Mesothelial cell of epicardium (in vitro differentiated cells): ENCODE data around the gene RAB29. TPM values are rescaled to one million over a fixed set of nuclear protein-coding genes. Genes with fewer than 3 reads are reported as not detected.

Experiments used
- DNase-seq, 2 experiments: peaks; one replicate each; pipeline ENCODE4 v3.0.0; 2021; ENCODE audit warnings: low spot score in 2 of 2; ENCODE audit not compliant: unreplicated experiment in 2 of 2
- H3K27ac Mint-ChIP-seq: 2 replicates; pipeline ENCODE4 v1.8.0; 2021; ENCODE audit warnings: mixed read lengths
- H3K27me3 Mint-ChIP-seq: 2 replicates; pipeline ENCODE4 v1.8.0; 2021; ENCODE audit warnings: low read depth, mixed read lengths
- H3K36me3 Mint-ChIP-seq: 2 replicates; pipeline ENCODE4 v1.8.0; 2021; ENCODE audit warnings: mixed read lengths
- H3K4me1 Mint-ChIP-seq: 2 replicates; pipeline ENCODE4 v1.8.0; 2021; ENCODE audit warnings: mixed read lengths
- H3K4me3 Mint-ChIP-seq: 2 replicates; pipeline ENCODE4 v1.8.0; 2021; ENCODE audit warnings: mild to moderate bottlenecking, moderate library complexity, mixed read lengths
- H3K9me3 Mint-ChIP-seq: 2 replicates; pipeline ENCODE4 v1.8.0; 2021; ENCODE audit warnings: mixed read lengths
- total RNA-seq: library from RNA; stranded (reverse); gene quantifications from 3 replicates; pipeline ENCODE4 v1.2.1, GENCODE V29; 2021
- TF ChIP-seq, protein P1 (sequence below): fragments of 200-600 bp; sonication (generic); IDR thresholded peaks from one replicate; pipeline ENCODE4 v1.5.0; 2021; ENCODE audit warnings: antibody characterized with exemption; ENCODE audit not compliant: unreplicated experiment

RAB29 gene
- total RNA-seq, 1 donor from 2014 or later: 8.7 TPM

DNA sequence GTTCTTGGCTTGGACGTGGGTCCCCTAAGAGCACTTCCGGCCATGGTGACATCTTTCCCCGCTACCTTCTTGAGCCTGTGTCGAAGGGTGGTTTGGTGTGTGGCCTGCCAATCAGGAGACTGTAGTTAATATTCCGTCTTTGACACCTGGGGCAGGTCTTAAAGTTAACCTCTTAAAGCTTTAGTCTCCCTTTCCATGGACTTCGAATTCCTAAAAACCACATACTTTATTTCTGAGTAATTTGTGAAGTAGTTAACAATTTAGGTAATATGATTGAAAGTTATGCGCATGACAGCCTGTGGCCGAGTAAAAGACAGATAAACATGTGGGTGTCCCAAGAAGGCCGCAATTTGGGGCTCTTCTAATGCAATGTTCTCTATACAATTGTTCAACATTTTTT is 10.2 kb upstream of the RAB29 start:
- Mint-ChIP-seq H3K4me3 (no peak overlapping the region), H3K4me1 (no peaks in the 10 kb centered on the region), H3K27me3 (no peaks in the 10 kb centered on the region), H3K9me3 (no peaks in the 10 kb centered on the region), H3K36me3 (peaks cover 4% of the 10 kb centered on the region), H3K27ac (no peak overlapping the region)
- TF ChIP-seq, protein P1, sequence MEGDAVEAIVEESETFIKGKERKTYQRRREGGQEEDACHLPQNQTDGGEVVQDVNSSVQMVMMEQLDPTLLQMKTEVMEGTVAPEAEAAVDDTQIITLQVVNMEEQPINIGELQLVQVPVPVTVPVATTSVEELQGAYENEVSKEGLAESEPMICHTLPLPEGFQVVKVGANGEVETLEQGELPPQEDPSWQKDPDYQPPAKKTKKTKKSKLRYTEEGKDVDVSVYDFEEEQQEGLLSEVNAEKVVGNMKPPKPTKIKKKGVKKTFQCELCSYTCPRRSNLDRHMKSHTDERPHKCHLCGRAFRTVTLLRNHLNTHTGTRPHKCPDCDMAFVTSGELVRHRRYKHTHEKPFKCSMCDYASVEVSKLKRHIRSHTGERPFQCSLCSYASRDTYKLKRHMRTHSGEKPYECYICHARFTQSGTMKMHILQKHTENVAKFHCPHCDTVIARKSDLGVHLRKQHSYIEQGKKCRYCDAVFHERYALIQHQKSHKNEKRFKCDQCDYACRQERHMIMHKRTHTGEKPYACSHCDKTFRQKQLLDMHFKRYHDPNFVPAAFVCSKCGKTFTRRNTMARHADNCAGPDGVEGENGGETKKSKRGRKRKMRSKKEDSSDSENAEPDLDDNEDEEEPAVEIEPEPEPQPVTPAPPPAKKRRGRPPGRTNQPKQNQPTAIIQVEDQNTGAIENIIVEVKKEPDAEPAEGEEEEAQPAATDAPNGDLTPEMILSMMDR: no peak
- DNase-seq: no peak

DNA sequence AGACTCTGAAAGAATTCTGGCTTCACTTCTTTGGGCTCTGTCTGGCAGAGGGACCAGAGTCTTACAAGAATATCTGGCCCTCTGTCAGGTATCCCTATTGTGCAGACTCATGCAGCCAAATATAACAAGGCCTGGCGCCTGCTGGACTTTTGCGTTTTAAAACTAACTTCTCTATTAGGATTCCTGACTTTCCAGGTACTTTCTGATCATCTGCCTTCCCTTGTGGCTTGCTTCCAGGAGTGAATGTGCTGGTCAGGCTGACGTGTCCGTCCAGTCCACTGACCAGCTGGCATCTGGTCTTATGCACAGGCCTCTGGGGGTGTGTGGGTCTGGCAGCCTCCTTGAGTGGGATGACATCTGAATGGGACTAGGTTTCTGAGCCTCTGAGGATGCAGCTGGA is 8.6 kb upstream of the RAB29 start:
- Mint-ChIP-seq H3K27ac (no peak overlapping the region), H3K4me3 (no peak overlapping the region), H3K27me3 (no peaks in the 10 kb centered on the region), H3K4me1 (no peaks in the 10 kb centered on the region), H3K36me3 (no peaks in the 10 kb centered on the region), H3K9me3 (no peaks in the 10 kb centered on the region)
- no peak for DNase-seq
- TF ChIP-seq, protein P1: no peak

DNA sequence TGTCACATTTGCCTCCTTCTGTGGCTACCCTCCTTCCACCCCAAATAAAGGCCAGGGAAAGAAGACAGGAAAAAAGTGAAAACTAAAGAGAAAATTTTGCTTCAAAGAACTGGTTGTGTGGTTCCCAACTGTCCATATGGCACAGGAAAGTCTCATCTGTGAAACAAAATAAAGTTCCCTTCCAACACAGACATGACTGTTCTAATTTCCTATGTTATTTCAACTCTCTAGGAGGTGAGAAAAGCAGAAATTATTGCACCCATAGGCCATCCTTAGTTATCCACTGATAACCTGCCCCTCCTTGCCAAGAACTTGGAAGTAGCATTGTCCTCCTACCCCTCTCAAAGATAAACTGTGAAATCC is 8.1 kb upstream of the RAB29 start:
- no peaks in the 10 kb centered on the region for H3K36me3 Mint-ChIP-seq
- H3K27ac Mint-ChIP-seq: no peak overlapping the region
- H3K4me1 Mint-ChIP-seq: no peaks in the 10 kb centered on the region
- no peak for DNase-seq
- no peaks in the 10 kb centered on the region for H3K27me3 Mint-ChIP-seq
- no peaks in the 10 kb centered on the region for H3K9me3 Mint-ChIP-seq
- TF ChIP-seq, protein P1: no peak
- H3K4me3 Mint-ChIP-seq: no peak overlapping the region

DNA sequence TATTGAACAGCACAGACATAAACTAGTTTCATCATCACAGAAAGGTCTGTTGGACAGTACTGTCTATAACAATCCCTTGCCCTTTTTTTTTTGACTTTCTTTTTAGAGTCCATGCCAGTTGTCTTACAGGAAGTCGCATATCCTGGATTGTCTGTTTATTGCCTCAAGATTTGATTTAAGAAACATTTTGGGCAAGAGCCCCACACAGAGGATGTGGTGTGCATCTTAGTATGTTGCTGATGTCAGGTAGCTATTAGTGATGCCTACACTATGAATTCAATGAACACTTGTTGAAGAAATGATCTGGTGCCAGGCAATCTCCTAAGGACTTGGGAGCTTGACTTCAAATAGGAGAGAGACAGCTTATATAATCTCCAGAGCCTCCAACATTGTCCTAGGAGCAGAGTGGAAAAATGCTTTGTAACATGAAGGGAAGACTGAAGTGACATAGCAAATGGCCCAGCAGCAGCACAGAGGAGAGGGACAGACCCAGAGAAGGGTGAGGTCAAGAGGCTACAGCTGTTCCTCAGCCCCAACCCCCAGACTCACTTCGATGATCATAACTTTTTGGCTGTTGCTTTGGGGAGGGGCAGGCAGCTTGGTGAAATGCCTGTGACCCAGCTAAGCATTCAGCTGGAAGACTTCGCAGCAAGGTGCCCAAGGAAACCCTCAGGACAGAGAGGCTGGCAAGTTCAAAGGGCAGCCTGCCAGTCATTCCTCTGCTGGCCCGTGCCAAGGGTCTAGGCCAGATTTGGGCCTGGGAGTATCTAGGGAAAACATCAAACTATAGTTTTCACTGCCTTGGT is 7.5 kb upstream of the RAB29 start:
- Mint-ChIP-seq H3K36me3 (no peaks in the 10 kb centered on the region), H3K4me1 (no peaks in the 10 kb centered on the region)
- TF ChIP-seq, protein P1: no peak

DNA sequence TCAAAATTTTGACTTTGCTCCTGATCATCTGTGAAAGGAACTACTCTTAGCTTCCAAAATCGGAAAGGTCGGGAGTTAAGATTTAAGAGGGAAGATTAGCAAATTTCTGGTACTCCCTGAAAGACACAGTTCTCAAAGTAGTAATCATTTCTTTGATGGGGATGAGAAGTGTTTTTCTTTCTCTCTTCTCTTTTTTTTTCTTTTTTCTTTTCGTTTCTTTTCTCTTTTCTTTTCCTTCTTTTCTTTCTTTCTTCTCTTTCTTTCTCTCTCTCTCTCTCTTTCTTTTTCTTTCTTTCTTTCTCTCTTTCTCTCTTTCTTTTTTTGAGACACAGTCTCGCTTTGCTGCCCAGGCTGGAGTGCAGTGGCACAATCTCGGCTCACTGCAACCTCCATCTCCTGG is 5.1 kb upstream of the RAB29 start:
- Mint-ChIP-seq H3K9me3 (no peaks in the 10 kb centered on the region), H3K36me3 (no peaks in the 10 kb centered on the region), H3K27me3 (peaks cover 9% of the 10 kb centered on the region), H3K4me1 (peaks cover 3% of the 10 kb centered on the region), H3K4me3 (no peak overlapping the region), H3K27ac (no peak overlapping the region)
- TF ChIP-seq, protein P1: no peak
- no peak for DNase-seq

More for the DNA sequence above, 7.5 kb upstream of the RAB29 start:
- Mint-ChIP-seq H3K4me3 (no peak overlapping the region), H3K27ac (no peak overlapping the region), H3K9me3 (no peaks in the 10 kb centered on the region), H3K27me3 (no peaks in the 10 kb centered on the region)
- no peak for DNase-seq
